HepG2 (cell line): ENCODE data around the gene TPM1. TPM values are rescaled to one million over a fixed set of nuclear protein-coding genes. Genes with fewer than 3 reads are reported as not detected.
A peak's percentile ranks its signal among the peaks of the same experiment; 100 is the strongest.

Experiments
- ARID5B ChIP-seq: IDR thresholded peaks from 2 replicates; pipeline ENCODE4 v1.4.0; 2020; ENCODE audit warnings: mild to moderate bottlenecking, missing genetic modification reagents
- CBFB ChIP-seq: sonication (generic); formaldehyde crosslinking; IDR thresholded peaks from 2 replicates; pipeline ENCODE4 v1.4.0; 2020; ENCODE audit warnings: missing genetic modification reagents
- IKZF1 ChIP-seq: fragments of 450-650 bp; IDR thresholded peaks from 2 replicates; pipeline ENCODE4 v1.7.1; 2016
- MIER2 ChIP-seq: IDR thresholded peaks from 2 replicates; pipeline ENCODE4 v1.6.1; 2016; ENCODE audit warnings: missing biosample characterization, missing genetic modification reagents
- PTBP1 ChIP-seq: fragments of 200-400 bp; formaldehyde crosslinking; IDR thresholded peaks from 2 replicates; pipeline ENCODE4 v1.6.1; 2018; ENCODE audit warnings: low read length, low read depth; ENCODE audit not compliant: poor library complexity, severe bottlenecking
- SYNCRIP ChIP-seq: fragments of 200-400 bp; formaldehyde crosslinking; IDR thresholded peaks from 2 replicates; pipeline ENCODE4 v1.6.1; 2018; ENCODE audit warnings: mild to moderate bottlenecking, low read depth, low read length; ENCODE audit not compliant: insufficient read depth
- ZNF337 ChIP-seq: sonication (generic); formaldehyde crosslinking; IDR thresholded peaks from 2 replicates; pipeline ENCODE4 v1.5.1; 2020; ENCODE audit warnings: missing genetic modification reagents, low read depth, mild to moderate bottlenecking, borderline replicate concordance
- ZSCAN25 ChIP-seq: sonication (generic); formaldehyde crosslinking; IDR thresholded peaks from 2 replicates; pipeline ENCODE4 v1.8.0; 2022; ENCODE audit warnings: mild to moderate bottlenecking, missing genetic modification reagents
- polyA plus RNA-seq, 8 experiments: library from polyadenylated mRNA; depleted of rRNA in 3 of 8; stranded (reverse) in 7 of 8; unstranded in 1 of 8; fragments of >200 nt; fragmentation: Illumina TruSeq in 4 of 8; extraction: Trizol in 4 of 8; gene quantifications; 2 replicates each; pipeline versions ENCODE4 v1.2.1 to v1.2.3, GENCODE V29; 2011 to 2016; ENCODE audit warnings: low read depth in 4 of 8, missing spikeins in 1 of 8, mixed read lengths in 1 of 8; ENCODE audit not compliant: insufficient read depth in 1 of 8
- total RNA-seq, 5 experiments: library from RNA; depleted of rRNA; stranded (reverse); fragments of >200 nt; fragmentation: Illumina TruSeq; extraction: Trizol; gene quantifications; 2 replicates each; pipeline ENCODE4 v1.2.3, GENCODE V29; 2016; ENCODE audit warnings: low read depth in 1 of 5
- TF ChIP-seq, protein P1 (sequence below): sonication (generic); formaldehyde crosslinking; IDR thresholded peaks from 2 replicates; pipeline ENCODE4 v1.8.0; 2023; ENCODE audit warnings: mild to moderate bottlenecking, missing genetic modification reagents
- TF ChIP-seq, protein P2 (sequence below): sonication (generic); formaldehyde crosslinking; IDR thresholded peaks from 2 replicates; pipeline ENCODE4 v1.9.0; 2021; ENCODE audit warnings: missing genetic modification reagents, mild to moderate bottlenecking, borderline replicate concordance
- TF ChIP-seq, protein P3 (sequence below): sonication (generic); formaldehyde crosslinking; IDR thresholded peaks from 2 replicates; pipeline ENCODE4 v1.9.0; 2021; ENCODE audit warnings: missing genetic modification reagents, mild to moderate bottlenecking, borderline replicate concordance
- TF ChIP-seq, protein P4 (sequence below): IDR thresholded peaks from 2 replicates; pipeline ENCODE4 v1.6.1; 2012; ENCODE audit warnings: low read length, improper control_type of control experiment
- TF ChIP-seq, protein P5 (sequence below): sonication (generic); formaldehyde crosslinking; IDR thresholded peaks from 2 replicates; pipeline ENCODE4 v1.5.0; 2020; ENCODE audit warnings: mild to moderate bottlenecking, missing genetic modification reagents

The TPM1 gene
- total and polyA plus RNA-seq, 2 of the 13 experiments (the other 11 are each of a cell fraction or from before 2014, with no cell fraction given), result 98.9 to 109 TPM

DNA sequence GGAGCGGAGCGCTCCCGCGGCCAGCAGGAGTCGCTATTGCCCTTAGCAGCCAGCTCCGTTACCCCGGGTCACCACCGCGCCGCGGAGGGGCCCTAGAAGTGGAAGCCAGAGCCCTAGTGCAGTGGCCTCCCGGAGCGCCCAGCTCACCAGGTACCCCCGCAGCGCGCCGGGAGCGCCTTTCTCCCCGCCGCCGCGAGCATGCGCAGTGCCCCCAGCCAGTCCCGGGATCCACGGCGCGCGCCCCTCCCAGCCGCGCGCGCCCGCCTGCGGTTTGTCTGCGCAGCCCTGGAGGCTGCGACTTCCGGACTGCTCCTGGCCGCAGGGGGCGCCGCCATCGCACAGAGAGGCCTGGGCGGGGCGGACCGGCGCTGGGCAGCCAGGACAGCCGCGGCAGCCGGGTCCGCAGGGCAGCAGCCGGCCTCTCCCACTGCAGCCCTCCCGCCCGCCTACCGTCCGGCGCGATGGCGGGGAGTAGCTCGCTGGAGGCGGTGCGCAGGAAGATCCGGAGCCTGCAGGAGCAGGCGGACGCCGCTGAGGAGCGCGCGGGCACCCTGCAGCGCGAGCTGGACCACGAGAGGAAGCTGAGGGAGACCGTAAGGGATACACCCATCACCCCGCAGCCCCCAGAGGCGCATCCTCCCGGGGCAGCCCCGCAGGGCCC lies 5.7 kb downstream of the TPM1 start (continued):
- TF ChIP-seq, protein P1, sequence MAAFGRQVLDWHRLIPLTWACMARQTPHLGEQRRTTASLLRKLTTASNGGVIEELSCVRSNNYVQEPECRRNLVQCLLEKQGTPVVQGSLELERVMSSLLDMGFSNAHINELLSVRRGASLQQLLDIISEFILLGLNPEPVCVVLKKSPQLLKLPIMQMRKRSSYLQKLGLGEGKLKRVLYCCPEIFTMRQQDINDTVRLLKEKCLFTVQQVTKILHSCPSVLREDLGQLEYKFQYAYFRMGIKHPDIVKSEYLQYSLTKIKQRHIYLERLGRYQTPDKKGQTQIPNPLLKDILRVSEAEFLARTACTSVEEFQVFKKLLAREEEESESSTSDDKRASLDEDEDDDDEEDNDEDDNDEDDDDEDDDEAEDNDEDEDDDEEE (CRISPR knock-in tag), result no peak; the same call in 1 of the 2 replicates
- TF ChIP-seq, protein P2, sequence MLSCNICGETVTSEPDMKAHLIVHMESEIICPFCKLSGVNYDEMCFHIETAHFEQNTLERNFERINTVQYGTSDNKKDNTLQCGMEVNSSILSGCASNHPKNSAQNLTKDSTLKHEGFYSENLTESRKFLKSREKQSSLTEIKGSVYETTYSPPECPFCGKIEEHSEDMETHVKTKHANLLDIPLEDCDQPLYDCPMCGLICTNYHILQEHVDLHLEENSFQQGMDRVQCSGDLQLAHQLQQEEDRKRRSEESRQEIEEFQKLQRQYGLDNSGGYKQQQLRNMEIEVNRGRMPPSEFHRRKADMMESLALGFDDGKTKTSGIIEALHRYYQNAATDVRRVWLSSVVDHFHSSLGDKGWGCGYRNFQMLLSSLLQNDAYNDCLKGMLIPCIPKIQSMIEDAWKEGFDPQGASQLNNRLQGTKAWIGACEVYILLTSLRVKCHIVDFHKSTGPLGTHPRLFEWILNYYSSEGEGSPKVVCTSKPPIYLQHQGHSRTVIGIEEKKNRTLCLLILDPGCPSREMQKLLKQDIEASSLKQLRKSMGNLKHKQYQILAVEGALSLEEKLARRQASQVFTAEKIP (CRISPR knock-in tag), result no peak
- TF ChIP-seq, protein P3, sequence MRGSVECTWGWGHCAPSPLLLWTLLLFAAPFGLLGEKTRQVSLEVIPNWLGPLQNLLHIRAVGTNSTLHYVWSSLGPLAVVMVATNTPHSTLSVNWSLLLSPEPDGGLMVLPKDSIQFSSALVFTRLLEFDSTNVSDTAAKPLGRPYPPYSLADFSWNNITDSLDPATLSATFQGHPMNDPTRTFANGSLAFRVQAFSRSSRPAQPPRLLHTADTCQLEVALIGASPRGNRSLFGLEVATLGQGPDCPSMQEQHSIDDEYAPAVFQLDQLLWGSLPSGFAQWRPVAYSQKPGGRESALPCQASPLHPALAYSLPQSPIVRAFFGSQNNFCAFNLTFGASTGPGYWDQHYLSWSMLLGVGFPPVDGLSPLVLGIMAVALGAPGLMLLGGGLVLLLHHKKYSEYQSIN (CRISPR knock-in tag), result no peak
- peak; percentile 97 for TF ChIP-seq CBFB (CRISPR knock-in tag)
- TF ChIP-seq ZSCAN25 (CRISPR knock-in tag), result peak; percentile 94
- 0 out of 2 replicates have a peak, but pooled peaks have one; percentile 17 for TF ChIP-seq MIER2 (CRISPR knock-in tag)
- TF ChIP-seq, protein P4, sequence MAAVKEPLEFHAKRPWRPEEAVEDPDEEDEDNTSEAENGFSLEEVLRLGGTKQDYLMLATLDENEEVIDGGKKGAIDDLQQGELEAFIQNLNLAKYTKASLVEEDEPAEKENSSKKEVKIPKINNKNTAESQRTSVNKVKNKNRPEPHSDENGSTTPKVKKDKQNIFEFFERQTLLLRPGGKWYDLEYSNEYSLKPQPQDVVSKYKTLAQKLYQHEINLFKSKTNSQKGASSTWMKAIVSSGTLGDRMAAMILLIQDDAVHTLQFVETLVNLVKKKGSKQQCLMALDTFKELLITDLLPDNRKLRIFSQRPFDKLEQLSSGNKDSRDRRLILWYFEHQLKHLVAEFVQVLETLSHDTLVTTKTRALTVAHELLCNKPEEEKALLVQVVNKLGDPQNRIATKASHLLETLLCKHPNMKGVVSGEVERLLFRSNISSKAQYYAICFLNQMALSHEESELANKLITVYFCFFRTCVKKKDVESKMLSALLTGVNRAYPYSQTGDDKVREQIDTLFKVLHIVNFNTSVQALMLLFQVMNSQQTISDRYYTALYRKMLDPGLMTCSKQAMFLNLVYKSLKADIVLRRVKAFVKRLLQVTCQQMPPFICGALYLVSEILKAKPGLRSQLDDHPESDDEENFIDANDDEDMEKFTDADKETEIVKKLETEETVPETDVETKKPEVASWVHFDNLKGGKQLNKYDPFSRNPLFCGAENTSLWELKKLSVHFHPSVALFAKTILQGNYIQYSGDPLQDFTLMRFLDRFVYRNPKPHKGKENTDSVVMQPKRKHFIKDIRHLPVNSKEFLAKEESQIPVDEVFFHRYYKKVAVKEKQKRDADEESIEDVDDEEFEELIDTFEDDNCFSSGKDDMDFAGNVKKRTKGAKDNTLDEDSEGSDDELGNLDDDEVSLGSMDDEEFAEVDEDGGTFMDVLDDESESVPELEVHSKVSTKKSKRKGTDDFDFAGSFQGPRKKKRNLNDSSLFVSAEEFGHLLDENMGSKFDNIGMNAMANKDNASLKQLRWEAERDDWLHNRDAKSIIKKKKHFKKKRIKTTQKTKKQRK, result no peak
- no peak for TF ChIP-seq SYNCRIP
- TF ChIP-seq, protein P5, sequence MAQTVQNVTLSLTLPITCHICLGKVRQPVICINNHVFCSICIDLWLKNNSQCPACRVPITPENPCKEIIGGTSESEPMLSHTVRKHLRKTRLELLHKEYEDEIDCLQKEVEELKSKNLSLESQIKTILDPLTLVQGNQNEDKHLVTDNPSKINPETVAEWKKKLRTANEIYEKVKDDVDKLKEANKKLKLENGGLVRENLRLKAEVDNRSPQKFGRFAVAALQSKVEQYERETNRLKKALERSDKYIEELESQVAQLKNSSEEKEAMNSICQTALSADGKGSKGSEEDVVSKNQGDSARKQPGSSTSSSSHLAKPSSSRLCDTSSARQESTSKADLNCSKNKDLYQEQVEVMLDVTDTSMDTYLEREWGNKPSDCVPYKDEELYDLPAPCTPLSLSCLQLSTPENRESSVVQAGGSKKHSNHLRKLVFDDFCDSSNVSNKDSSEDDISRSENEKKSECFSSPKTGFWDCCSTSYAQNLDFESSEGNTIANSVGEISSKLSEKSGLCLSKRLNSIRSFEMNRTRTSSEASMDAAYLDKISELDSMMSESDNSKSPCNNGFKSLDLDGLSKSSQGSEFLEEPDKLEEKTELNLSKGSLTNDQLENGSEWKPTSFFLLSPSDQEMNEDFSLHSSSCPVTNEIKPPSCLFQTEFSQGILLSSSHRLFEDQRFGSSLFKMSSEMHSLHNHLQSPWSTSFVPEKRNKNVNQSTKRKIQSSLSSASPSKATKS, result no peak
- no peak for TF ChIP-seq IKZF1
- no peak for TF ChIP-seq ARID5B (CRISPR knock-in tag)
- no peak for TF ChIP-seq ZNF337 (CRISPR knock-in tag)
- TF ChIP-seq PTBP1, result no peak
